Stomach (tissue), 9 donors: ENCODE measurements around the gene FHAD1. TPM values are rescaled to one million over a fixed set of nuclear protein-coding genes. Genes with fewer than 3 reads are reported as not detected.
A peak's percentile ranks its signal among the peaks of the same experiment; 100 is the strongest.

Source experiments
- DNase-seq, 2 donors: peaks; one replicate each; pipeline versions ENCODE4 v3.0.0 to v3.0.0-alpha.2; 2013 to 2019
- H3K27ac ChIP-seq, 5 donors: fragments of 200-600 bp in 4 of 5; sonication (generic) in 4 of 5; one replicate each; pipeline ENCODE4 v1.5.1; 2013 to 2019; ENCODE audit warnings: mild to moderate bottlenecking in 1 of 5, moderate library complexity in 1 of 5
- H3K27me3 ChIP-seq, 3 donors: fragments of 200-600 bp; sonication (generic); one replicate each; pipeline ENCODE4 v1.5.1; 2017 to 2019; ENCODE audit warnings: mixed run types in 1 of 3
- H3K36me3 ChIP-seq, 4 donors: fragments of 200-600 bp; sonication (generic); 1 replicate in 3 of 4; 2 replicates in 1 of 4; pipeline ENCODE4 v1.5.1; 2016 to 2019
- H3K4me1 ChIP-seq, 4 donors: fragments of 200-600 bp; sonication (generic); one replicate each; pipeline ENCODE4 v1.5.1; 2016 to 2019
- H3K4me3 ChIP-seq, 4 donors: fragments of 200-600 bp; sonication (generic) in 3 of 4; one replicate each; pipeline ENCODE4 v1.5.1; 2016 to 2019; ENCODE audit warnings: mild to moderate bottlenecking in 1 of 4
- H3K9me3 ChIP-seq, 4 donors: fragments of 200-600 bp; sonication (generic); one replicate each; pipeline ENCODE4 v1.5.1; 2016 to 2019
- EP300 ChIP-seq: sonication (generic); formaldehyde crosslinking; IDR thresholded peaks from one replicate; pipeline ENCODE4 v1.6.1; 2017; ENCODE audit warnings: antibody characterized with exemption
- POLR2A ChIP-seq, 4 donors: fragments of 450-650 bp; IDR thresholded peaks; one replicate each; pipeline ENCODE4 v1.6.1; 2016; ENCODE audit warnings: antibody characterized with exemption in 4 of 4, control low read depth in 2 of 4, mild to moderate bottlenecking in 1 of 4, moderate library complexity in 1 of 4
- POLR2AphosphoS5 ChIP-seq, 3 donors: sonication (generic); formaldehyde crosslinking; IDR thresholded peaks; one replicate each; pipeline ENCODE4 v1.6.1; 2016; ENCODE audit warnings: antibody characterized with exemption in 3 of 3
- WGBS, 5 donors: extraction: QIAGEN DNeasy Blood & Tissue Kit in 3 of 5; methylation state at CpG; one replicate each; pipeline versions ENCODE4 v1.1.5 to v1.1.7; 2013 to 2018; 5-methylcytosine and 5-hydroxymethylcytosine counted together
- intact Hi-C: fragments of 100-400 bp; cut with DNase I; formaldehyde crosslinking; loops from one replicate; pipeline ENCODE4 v1.15.1; 2023; ENCODE audit warnings: low total_unique reads
- polyA plus RNA-seq, 3 donors: library from polyadenylated mRNA; stranded (reverse); fragments of 200-250 nt; gene quantifications; one replicate each; pipeline ENCODE4 v1.2.3, GENCODE V29; 2013
- total RNA-seq, 5 donors: library from RNA; depleted of rRNA; stranded (reverse); fragments of >200 nt; gene quantifications; one replicate each; pipeline versions ENCODE4 v1.1.0 to v1.2.3, GENCODE V29; 2014 to 2016
- TF ChIP-seq, protein P1 (sequence below), 7 experiments: fragments of 450-650 bp in 4 of 7; fragments of 200-600 bp in 3 of 7; sonication (generic) in 3 of 7; IDR thresholded peaks; one replicate each; pipeline ENCODE4 v1.5.1; 2016 to 2019; ENCODE audit warnings: antibody characterized with exemption in 7 of 7, control low read depth in 2 of 7, mild to moderate bottlenecking in 1 of 7
- donor health status: healthy with polysubstance abuse.
- donor health status: Bipolar disorder and iron deficiency.
- donor health status: healthy.

Gene FHAD1
- total and polyA plus RNA-seq, 8 donors = 0.38 to 5.1 (median 1.4) TPM; not detected in 2

GRCh38 chr1:15334995-15335394 is 88.0 kb downstream of the FHAD1 start:
- intact Hi-C loops = no loop called here
- Histone ChIP-seq H3K36me3 (no peaks in the 10 kb centered on the region), H3K27me3 (no peaks in the 10 kb centered on the region), H3K9me3 (no peaks in the 10 kb centered on the region), H3K4me3 (no peak overlapping the region), H3K4me1 (peaks cover 4 to 37% (median 22%) of the 10 kb centered on the region in 4 donors), H3K27ac (no peak overlapping the region)
- WGBS, 5 donors = 86 to 92% (median 91%) methylated on average over 10 of the region's 10 CpGs
- TF ChIP-seq POLR2A (IDR thresholded peaks at IDR 0.05) (no peak), EP300 (no peak), POLR2AphosphoS5 (IDR thresholded peaks at IDR 0.05) (no peak)
- TF ChIP-seq, protein P1, sequence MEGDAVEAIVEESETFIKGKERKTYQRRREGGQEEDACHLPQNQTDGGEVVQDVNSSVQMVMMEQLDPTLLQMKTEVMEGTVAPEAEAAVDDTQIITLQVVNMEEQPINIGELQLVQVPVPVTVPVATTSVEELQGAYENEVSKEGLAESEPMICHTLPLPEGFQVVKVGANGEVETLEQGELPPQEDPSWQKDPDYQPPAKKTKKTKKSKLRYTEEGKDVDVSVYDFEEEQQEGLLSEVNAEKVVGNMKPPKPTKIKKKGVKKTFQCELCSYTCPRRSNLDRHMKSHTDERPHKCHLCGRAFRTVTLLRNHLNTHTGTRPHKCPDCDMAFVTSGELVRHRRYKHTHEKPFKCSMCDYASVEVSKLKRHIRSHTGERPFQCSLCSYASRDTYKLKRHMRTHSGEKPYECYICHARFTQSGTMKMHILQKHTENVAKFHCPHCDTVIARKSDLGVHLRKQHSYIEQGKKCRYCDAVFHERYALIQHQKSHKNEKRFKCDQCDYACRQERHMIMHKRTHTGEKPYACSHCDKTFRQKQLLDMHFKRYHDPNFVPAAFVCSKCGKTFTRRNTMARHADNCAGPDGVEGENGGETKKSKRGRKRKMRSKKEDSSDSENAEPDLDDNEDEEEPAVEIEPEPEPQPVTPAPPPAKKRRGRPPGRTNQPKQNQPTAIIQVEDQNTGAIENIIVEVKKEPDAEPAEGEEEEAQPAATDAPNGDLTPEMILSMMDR (IDR thresholded peaks at IDR 0.05) = no peak
- DNase-seq = no peak

GRCh38 chr1:15336866-15337265 is 89.8 kb downstream of the FHAD1 start:
- peak overlapping the region in 4 of 5 donors; percentile 30 to 58 (median 49) for H3K27ac ChIP-seq
- DNase-seq = no peak

DNA sequence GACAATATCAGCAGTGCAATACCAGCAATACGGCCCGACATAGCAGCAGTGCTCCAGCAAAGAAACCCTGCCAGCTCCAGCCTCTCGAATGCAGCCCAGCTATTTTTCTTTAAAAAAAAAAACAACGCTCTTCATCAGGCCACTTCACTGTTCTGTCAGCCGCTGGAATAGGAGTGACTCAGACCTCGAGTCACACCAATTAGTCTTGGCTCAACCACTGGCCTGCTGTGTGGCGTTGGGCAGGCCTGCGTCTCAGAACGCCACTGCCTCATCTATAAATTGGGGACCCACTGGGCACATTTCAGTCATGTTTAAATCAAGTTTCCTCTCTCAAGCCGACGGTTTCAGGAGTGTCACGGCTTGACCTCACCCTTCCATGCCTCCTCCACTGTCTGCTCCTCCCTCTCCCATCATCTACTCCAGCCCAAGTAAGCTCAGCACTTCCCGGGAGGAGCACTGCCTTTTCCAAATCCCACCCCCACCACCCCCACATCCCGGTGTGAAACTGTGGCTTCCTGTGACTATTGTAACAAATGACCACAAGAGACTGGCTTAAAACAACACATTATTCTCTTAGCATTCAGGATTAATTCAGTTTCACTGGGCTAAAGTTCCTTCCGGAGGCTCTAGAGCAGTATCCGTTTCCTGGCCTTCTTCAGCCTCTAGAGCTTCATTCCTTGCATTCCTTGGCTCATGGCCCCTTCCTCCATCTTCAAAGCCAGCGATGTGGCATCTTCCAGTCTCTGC is 90.8 kb downstream of the FHAD1 start:
- 53 to 76% (median 61%) methylated on average over 17 of the region's 17 CpGs for WGBS, 5 donors
- H3K36me3 ChIP-seq = no peaks in the 10 kb centered on the region
- peaks cover 16 to 43% (median 25%) of the 10 kb centered on the region in 4 donors for H3K4me1 ChIP-seq
- no peak overlapping the region for H3K4me3 ChIP-seq
- intact Hi-C loops = no loop called here
- no peak for DNase-seq
- no peaks in the 10 kb centered on the region for H3K9me3 ChIP-seq
- peak overlapping the region in 4 of 5 donors; percentile 30 to 58 (median 49) for H3K27ac ChIP-seq
- H3K27me3 ChIP-seq = no peaks in the 10 kb centered on the region
- peak in 1 of 3 donors; percentile 31 for TF ChIP-seq POLR2AphosphoS5 (IDR thresholded peaks at IDR 0.05)
- TF ChIP-seq EP300 = no peak

More at GRCh38 chr1:15336866-15337265, 89.8 kb downstream of the FHAD1 start:
- Histone ChIP-seq H3K9me3 (no peaks in the 10 kb centered on the region), H3K4me1 (peaks cover 15 to 44% (median 25%) of the 10 kb centered on the region in 4 donors), H3K36me3 (no peaks in the 10 kb centered on the region), H3K4me3 (no peak overlapping the region), H3K27me3 (no peaks in the 10 kb centered on the region)
- TF ChIP-seq POLR2A (IDR thresholded peaks at IDR 0.05) = no peak
- TF ChIP-seq, protein P1 (IDR thresholded peaks at IDR 0.05) = no peak
- TF ChIP-seq POLR2AphosphoS5 (IDR thresholded peaks at IDR 0.05) = no peak
- no peak for TF ChIP-seq EP300
- WGBS, 5 donors = 59 to 82% (median 75%) methylated on average over 7 of the region's 7 CpGs
- intact Hi-C loops = no loop called here

- Histone ChIP-seq H3K9me3 (no peaks in the 10 kb centered on the region), H3K4me3 (no peak overlapping the region), H3K27me3 (no peaks in the 10 kb centered on the region), H3K27ac (peak overlapping the region; percentile 34 to 68 (median 51)), H3K4me1 (peaks cover 16 to 58% (median 30%) of the 10 kb centered on the region in 4 donors), H3K36me3 (no peaks in the 10 kb centered on the region)
- intact Hi-C loops = no loop called here
- TF ChIP-seq POLR2A (IDR thresholded peaks at IDR 0.05) = no peak
- peak in 2 of 3 donors; percentile 24 to 30 for TF ChIP-seq POLR2AphosphoS5 (IDR thresholded peaks at IDR 0.05)
- WGBS, 5 donors = 28 to 62% (median 45%) methylated on average over 4 of the region's 4 CpGs
- peak; percentile 68 to 71 for DNase-seq
These were observed 92.5 kb downstream of the FHAD1 start for GRCh38 chr1:15339570-15339969.

- Histone ChIP-seq H3K27ac (peak overlapping the region in 4 of 5 donors; percentile 34 to 68 (median 48)), H3K9me3 (no peaks in the 10 kb centered on the region), H3K4me1 (peaks cover 16 to 70% (median 34%) of the 10 kb centered on the region in 4 donors), H3K36me3 (no peaks in the 10 kb centered on the region), H3K4me3 (no peak overlapping the region), H3K27me3 (no peaks in the 10 kb centered on the region)
- DNase-seq = no peak
- intact Hi-C loops = no loop called here
- TF ChIP-seq, protein P1 (IDR thresholded peaks at IDR 0.05) = no peak
- no peak for TF ChIP-seq EP300
- no peak for TF ChIP-seq POLR2A (IDR thresholded peaks at IDR 0.05)
- no peak for TF ChIP-seq POLR2AphosphoS5 (IDR thresholded peaks at IDR 0.05)
- 74 to 84% (median 82%) methylated on average over 2 of the region's 2 CpGs for WGBS, 5 donors
These were observed 94.2 kb downstream of the FHAD1 start for GRCh38 chr1:15341228-15341627.
